Measurements from ENCODE around the gene CBL.

- TF ChIP-seq CTCF (conservative IDR thresholded peaks at IDR 0.05; ENCODE audit: low read length): no peak
- no peak for TF ChIP-seq EZH2phosphoT487 (IDR thresholded peaks at IDR 0.05; ENCODE audit: borderline replicate concordance, low read depth, low read length)
Observed at GRCh38 chr11:119167933-119168332, 38.2 kb upstream of the CBL start.
